ENCODE data around the gene MCTP1.

DNA sequence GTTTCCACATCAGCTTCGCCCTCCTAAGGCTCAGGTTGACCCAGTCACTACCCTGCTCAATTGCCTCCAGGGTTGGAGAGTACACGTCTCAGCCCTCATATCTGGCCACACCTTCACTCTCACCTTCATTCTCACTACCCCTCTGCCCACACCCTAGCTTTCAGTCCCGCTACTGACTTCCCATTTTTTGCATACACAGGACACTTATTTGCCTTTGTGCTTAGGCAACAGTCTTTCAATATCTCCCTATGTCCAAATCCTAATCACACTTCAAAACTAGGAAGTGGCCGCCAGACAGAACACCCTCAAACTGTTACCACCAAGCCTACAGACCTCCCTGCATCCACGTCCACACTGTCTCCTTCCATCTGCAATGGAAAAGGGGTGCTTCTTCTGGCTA lies 10.9 kb downstream of the MCTP1 start:
- TF ChIP-seq, protein P1, sequence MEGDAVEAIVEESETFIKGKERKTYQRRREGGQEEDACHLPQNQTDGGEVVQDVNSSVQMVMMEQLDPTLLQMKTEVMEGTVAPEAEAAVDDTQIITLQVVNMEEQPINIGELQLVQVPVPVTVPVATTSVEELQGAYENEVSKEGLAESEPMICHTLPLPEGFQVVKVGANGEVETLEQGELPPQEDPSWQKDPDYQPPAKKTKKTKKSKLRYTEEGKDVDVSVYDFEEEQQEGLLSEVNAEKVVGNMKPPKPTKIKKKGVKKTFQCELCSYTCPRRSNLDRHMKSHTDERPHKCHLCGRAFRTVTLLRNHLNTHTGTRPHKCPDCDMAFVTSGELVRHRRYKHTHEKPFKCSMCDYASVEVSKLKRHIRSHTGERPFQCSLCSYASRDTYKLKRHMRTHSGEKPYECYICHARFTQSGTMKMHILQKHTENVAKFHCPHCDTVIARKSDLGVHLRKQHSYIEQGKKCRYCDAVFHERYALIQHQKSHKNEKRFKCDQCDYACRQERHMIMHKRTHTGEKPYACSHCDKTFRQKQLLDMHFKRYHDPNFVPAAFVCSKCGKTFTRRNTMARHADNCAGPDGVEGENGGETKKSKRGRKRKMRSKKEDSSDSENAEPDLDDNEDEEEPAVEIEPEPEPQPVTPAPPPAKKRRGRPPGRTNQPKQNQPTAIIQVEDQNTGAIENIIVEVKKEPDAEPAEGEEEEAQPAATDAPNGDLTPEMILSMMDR (IDR thresholded peaks at IDR 0.05; ENCODE audit: low read depth, low read length, poor library complexity, severe bottlenecking) = no peak
- TF ChIP-seq EZH2phosphoT487 (IDR thresholded peaks at IDR 0.05; ENCODE audit: borderline replicate concordance, low read length) = no peak
